NCI-H510A treated with DMSO at 0.1 percent for 48 hours (cell line): Measurements from ENCODE around the gene CSNK1A1.
"Not testable (repeated sequence)": the region's sequence is repeated elsewhere in the genome, so short reads cannot be mapped to it uniquely, and the experiment has no call there.

Experiments used
- DNase-seq: peaks from one replicate; lab custom pipeline; 2025; lab: John Stamatoyannopoulos, UW

Gene CSNK1A1

GRCh38 chr5:149490599-149491485, 60.4 kb downstream of the CSNK1A1 start:
- no peak for DNase-seq

- no peak for DNase-seq
Observed at GRCh38 chr5:149489605-149490037, 61.6 kb downstream of the CSNK1A1 start.

GRCh38 chr5:149488645-149489306, 62.5 kb downstream of the CSNK1A1 start:
- no peak for DNase-seq

- DNase-seq, result no peak
Observed at GRCh38 chr5:149487672-149488071, 63.6 kb downstream of the CSNK1A1 start.

GRCh38 chr5:149486726-149487635, 64.3 kb downstream of the CSNK1A1 start:
- no peak for DNase-seq

GRCh38 chr5:149485655-149486615, 65.3 kb downstream of the CSNK1A1 start:
- no peak for DNase-seq

GRCh38 chr5:149481485-149481884, 69.8 kb downstream of the CSNK1A1 start:
- DNase-seq, result no peak

GRCh38 chr5:149478761-149479160, 72.5 kb downstream of the CSNK1A1 start:
- DNase-seq, result no peak

- DNase-seq, result no peak
Observed at GRCh38 chr5:149475777-149476176, 75.5 kb downstream of the CSNK1A1 start.

- DNase-seq, result no peak
Observed at GRCh38 chr5:149474198-149474597, 77.0 kb downstream of the CSNK1A1 start.

- DNase-seq, result no peak
Observed at GRCh38 chr5:149473441-149473840, 77.8 kb downstream of the CSNK1A1 start.

- DNase-seq, result no peak
Observed at GRCh38 chr5:149472399-149472798, 78.8 kb downstream of the CSNK1A1 start.

GRCh38 chr5:149471406-149472183, 79.6 kb downstream of the CSNK1A1 start:
- peak; percentile 37 for DNase-seq

- no peak for DNase-seq
Observed at GRCh38 chr5:149470942-149471341, 80.3 kb downstream of the CSNK1A1 start.

GRCh38 chr5:149466457-149466972, 84.7 kb downstream of the CSNK1A1 start:
- DNase-seq, result no peak

GRCh38 chr5:149464796-149465489, 86.3 kb downstream of the CSNK1A1 start:
- DNase-seq, result no peak

- not testable (repeated sequence) for DNase-seq
Observed at GRCh38 chr5:149461907-149462306, 89.3 kb downstream of the CSNK1A1 start.

- DNase-seq, result no peak
Observed at GRCh38 chr5:149459891-149460290, 91.3 kb downstream of the CSNK1A1 start.

- no peak for DNase-seq
Observed at GRCh38 chr5:149457393-149457763, 93.9 kb downstream of the CSNK1A1 start.
